H1 (cell line): ENCODE results near the gene MUC5B. TPM values are rescaled to one million over a fixed set of nuclear protein-coding genes. Genes with fewer than 3 reads are reported as not detected.
A peak's percentile ranks its signal among the peaks of the same experiment; 100 is the strongest.

ENCODE experiments used
- CTCF ChIA-PET: fragments of 300-600 bp; sonication (Branson Sonifier 250); formaldehyde crosslinking; loops from one replicate; lab custom pipeline; 2021; ENCODE audit not compliant: partially characterized antibody; lab: Charles Lee
- POLR2A ChIA-PET: fragments of 300-600 bp; sonication (Branson Sonifier 250); formaldehyde crosslinking; loops from one replicate; lab custom pipeline; 2021; ENCODE audit warnings: inconsistent platforms; ENCODE audit not compliant: partially characterized antibody; lab: Charles Lee
- DNase-seq, 2 experiments: peaks; one replicate each; pipeline versions ENCODE4 v3.0.0 to v3.0.0-alpha.2; 2010 to 2022; ENCODE audit warnings: low spot score in 2 of 2, low read depth in 1 of 2, mixed read lengths in 1 of 2
- FAIRE-seq: peaks from 2 replicates; lab custom pipeline; 2011; peaks lifted over from hg19 to GRCh38; lab: Jason Lieb, UNC
- H2AFZ ChIP-seq: 2 replicates; pipeline ENCODE4 v1.8.1; 2012; ENCODE audit warnings: low read length, inconsistent platforms
- H2AK5ac ChIP-seq: 2 replicates; pipeline ENCODE4 v1.6.1; 2013; ENCODE audit warnings: low read depth, low read length
- H2BK120ac ChIP-seq: replicated peaks from 2 replicates; pipeline ENCODE3; 2013; ENCODE audit warnings: low read depth, low read length, inconsistent platforms
- H2BK12ac ChIP-seq: 2 replicates; pipeline ENCODE4 v1.6.1; 2013; ENCODE audit warnings: low read depth, low read length
- H2BK15ac ChIP-seq: 2 replicates; pipeline ENCODE4 v1.6.1; 2013; ENCODE audit warnings: low read length
- H2BK20ac ChIP-seq: 2 replicates; pipeline ENCODE4 v1.6.1; 2013; ENCODE audit warnings: low read length
- H2BK5ac ChIP-seq: 2 replicates; pipeline ENCODE4 v1.6.1; 2013; ENCODE audit warnings: low read depth, low read length
- H3K14ac ChIP-seq: 2 replicates; pipeline ENCODE4 v1.6.1; 2013; ENCODE audit warnings: inconsistent platforms; ENCODE audit not compliant: insufficient read length
- H3K18ac ChIP-seq: 2 replicates; pipeline ENCODE4 v1.6.1; 2013; ENCODE audit warnings: low read length; ENCODE audit errors: extremely low read depth
- H3K23ac ChIP-seq: 2 replicates; pipeline ENCODE4 v1.6.1; 2013; ENCODE audit warnings: inconsistent platforms; ENCODE audit not compliant: insufficient read length
- H3K23me2 ChIP-seq: 2 replicates; pipeline ENCODE4 v1.6.1; 2013; ENCODE audit warnings: low read depth, low read length
- H3K27ac ChIP-seq: 2 replicates; pipeline ENCODE4 v1.6.1; 2011; ENCODE audit warnings: low read depth, low read length, inconsistent platforms
- H3K27me3 ChIP-seq, 4 experiments: replicated peaks in 1 of 4; 1 replicate in 1 of 4; 2 replicates in 3 of 4; pipeline versions ENCODE4 v1.6.1 to v1.8.1; 2011 to 2013; ENCODE audit warnings: low read length in 3 of 4, mild to moderate bottlenecking in 3 of 4, inconsistent platforms in 2 of 4, mixed read lengths in 2 of 4, moderate library complexity in 1 of 4; ENCODE audit not compliant: control insufficient read depth in 3 of 4, insufficient read depth in 3 of 4; ENCODE audit errors: extremely low read depth in 1 of 4
- H3K36me3 ChIP-seq, 4 experiments: 2 replicates each; pipeline versions ENCODE4 v1.6.1 to v1.8.1; 2011 to 2013; ENCODE audit warnings: mild to moderate bottlenecking in 4 of 4, low read length in 3 of 4, moderate library complexity in 2 of 4, control low read depth in 1 of 4, inconsistent platforms in 1 of 4; ENCODE audit not compliant: insufficient read depth in 4 of 4, control insufficient read depth in 2 of 4
- H3K4ac ChIP-seq: replicated peaks from 2 replicates; pipeline ENCODE3; 2013; ENCODE audit warnings: low read length, low read depth, mixed read lengths, inconsistent platforms; ENCODE audit not compliant: insufficient read length
- H3K4me1 ChIP-seq, 4 experiments: replicated peaks in 1 of 4; 1 replicate in 1 of 4; 2 replicates in 3 of 4; pipeline versions ENCODE4 v1.6.1 to v1.8.1; 2011 to 2013; ENCODE audit warnings: low read length in 3 of 4, inconsistent platforms in 2 of 4, mixed read lengths in 1 of 4; ENCODE audit not compliant: insufficient read depth in 4 of 4, control insufficient read depth in 3 of 4
- H3K4me2 ChIP-seq, 2 experiments: 2 replicates each; pipeline versions ENCODE4 v1.6.1 to v1.8.1; 2011 to 2013; ENCODE audit warnings: low read depth in 2 of 2, low read length in 2 of 2, control low read depth in 1 of 2, inconsistent platforms in 1 of 2, mild to moderate bottlenecking in 1 of 2; ENCODE audit not compliant: insufficient read depth in 1 of 2
- H3K4me3 ChIP-seq, 4 experiments: fragments of 200-600, 300-600 bp in 1 of 4; sonication (generic), shearing (Covaris generic), sonication (Bioruptor Twin) in 1 of 4; 2 replicates each; pipeline versions ENCODE4 v1.5.1 to v1.8.1; 2011 to 2016; ENCODE audit warnings: low read length in 4 of 4, low read depth in 3 of 4, control low read depth in 2 of 4, inconsistent platforms in 2 of 4, mild to moderate bottlenecking in 2 of 4, mixed read lengths in 1 of 4, moderate library complexity in 1 of 4; ENCODE audit not compliant: insufficient read depth in 2 of 4; ENCODE audit errors: extremely low read depth in 1 of 4
- H3K56ac ChIP-seq: replicated peaks from 2 replicates; pipeline ENCODE3; 2013; ENCODE audit warnings: low read depth, mild to moderate bottlenecking, mixed read lengths, low read length, inconsistent platforms; ENCODE audit not compliant: insufficient read length
- H3K79me1 ChIP-seq: 2 replicates; pipeline ENCODE4 v1.6.1; 2013; ENCODE audit warnings: low read depth, low read length, control low read depth
- H3K79me2 ChIP-seq, 2 experiments: 2 replicates each; pipeline versions ENCODE4 v1.6.1 to v1.8.1; 2012 to 2013; ENCODE audit warnings: low read length in 2 of 2, mild to moderate bottlenecking in 2 of 2, inconsistent platforms in 1 of 2; ENCODE audit not compliant: insufficient read depth in 2 of 2, control insufficient read depth in 1 of 2
- H3K9ac ChIP-seq, 4 experiments: replicated peaks in 1 of 4; 1 replicate in 1 of 4; 2 replicates in 3 of 4; pipeline versions ENCODE4 v1.6.1 to v1.8.1; 2011 to 2013; ENCODE audit warnings: low read depth in 3 of 4, low read length in 3 of 4, control low read depth in 2 of 4, mild to moderate bottlenecking in 2 of 4, moderate library complexity in 2 of 4, inconsistent platforms in 1 of 4; ENCODE audit errors: extremely low read depth in 1 of 4
- H3K9me3 ChIP-seq, 2 experiments: 2 replicates each; pipeline versions ENCODE4 v1.6.1 to v1.8.1; 2012 to 2013; ENCODE audit warnings: mild to moderate bottlenecking in 2 of 2, moderate library complexity in 2 of 2, control low read depth in 1 of 2, inconsistent platforms in 1 of 2, low read depth in 1 of 2, low read length in 1 of 2, mixed read lengths in 1 of 2; ENCODE audit not compliant: insufficient read depth in 2 of 2
- H4K20me1 ChIP-seq, 2 experiments: replicated peaks in 1 of 2; 2 replicates each; pipeline versions ENCODE3 to v1.8.1; 2011 to 2013; ENCODE audit warnings: inconsistent platforms in 2 of 2, low read length in 2 of 2, mild to moderate bottlenecking in 1 of 2; ENCODE audit not compliant: insufficient read depth in 2 of 2, control insufficient read depth in 1 of 2
- H4K5ac ChIP-seq: 2 replicates; pipeline ENCODE4 v1.6.1; 2013; ENCODE audit warnings: low read length, low read depth, mixed read lengths, inconsistent platforms; ENCODE audit not compliant: insufficient read length
- H4K8ac ChIP-seq: 2 replicates; pipeline ENCODE4 v1.8.0; 2013; ENCODE audit warnings: mild to moderate bottlenecking, moderate library complexity, low read length, inconsistent platforms; ENCODE audit not compliant: insufficient read depth; ENCODE audit errors: extremely low read depth
- H4K91ac ChIP-seq: replicated peaks from 2 replicates; pipeline ENCODE3; 2013; ENCODE audit warnings: low read length, mixed read lengths, inconsistent platforms; ENCODE audit not compliant: insufficient read length
- CREB1 ChIP-seq: IDR thresholded peaks from 2 replicates; pipeline ENCODE4 v1.6.1; 2012; ENCODE audit warnings: inconsistent platforms
- HDAC2 ChIP-seq, 2 experiments: fragments of 300-600 bp in 1 of 2; sonication (generic) in 1 of 2; IDR thresholded peaks; 2 replicates each; pipeline ENCODE4 v1.6.1; 2011 to 2012; ENCODE audit warnings: low read depth in 2 of 2, low read length in 2 of 2, mild to moderate bottlenecking in 2 of 2, moderate library complexity in 2 of 2, borderline replicate concordance in 1 of 2, inconsistent platforms in 1 of 2
- WGBS, 2 experiments: shearing (Covaris generic) in 1 of 2; methylation state at CpG; one replicate each; pipeline versions ENCODE4 v1.1.6 to v1.1.7; 2013 to 2015; ENCODE audit warnings: low lambda C conversion rate in 2 of 2, mixed read lengths in 2 of 2, inconsistent platforms in 1 of 2, low coverage in 1 of 2, missing lambda C conversion rate in 1 of 2; ENCODE audit not compliant: insufficient replicate concordance in 2 of 2, insufficient coverage in 1 of 2, insufficient read length in 1 of 2; ENCODE audit errors: extremely low coverage in 1 of 2, missing lambda C conversion rate in 1 of 2; 5-methylcytosine and 5-hydroxymethylcytosine counted together
- polyA plus RNA-seq, 7 experiments: library from polyadenylated mRNA; depleted of rRNA in 3 of 7; stranded (reverse) in 5 of 7; unstranded in 2 of 7; fragments of >200 nt in 5 of 7; fragments of 200-250 nt in 2 of 7; gene quantifications; 1 replicate in 5 of 7; 2 replicates in 1 of 7; 4 replicates in 1 of 7; pipeline versions ENCODE4 v1.2.1 to v1.2.3, GENCODE V29; 2011 to 2013; ENCODE audit warnings: missing spikeins in 2 of 7, mixed read lengths in 2 of 7
- total RNA-seq: library from RNA; stranded (reverse); fragmentation: NEBNext Ultra II Directional; extraction: Animal tissue kit (Norgen Biotek cat#: 25700); gene quantifications from 2 replicates; pipeline ENCODE4 v1.2.1, GENCODE V29; 2021

The MUC5B gene
- total and polyA plus RNA-seq, 2 of the 8 experiments (the other 6 are each of a cell fraction or from before 2014, with no cell fraction given) = 0.02 to 0.03 TPM

DNA sequence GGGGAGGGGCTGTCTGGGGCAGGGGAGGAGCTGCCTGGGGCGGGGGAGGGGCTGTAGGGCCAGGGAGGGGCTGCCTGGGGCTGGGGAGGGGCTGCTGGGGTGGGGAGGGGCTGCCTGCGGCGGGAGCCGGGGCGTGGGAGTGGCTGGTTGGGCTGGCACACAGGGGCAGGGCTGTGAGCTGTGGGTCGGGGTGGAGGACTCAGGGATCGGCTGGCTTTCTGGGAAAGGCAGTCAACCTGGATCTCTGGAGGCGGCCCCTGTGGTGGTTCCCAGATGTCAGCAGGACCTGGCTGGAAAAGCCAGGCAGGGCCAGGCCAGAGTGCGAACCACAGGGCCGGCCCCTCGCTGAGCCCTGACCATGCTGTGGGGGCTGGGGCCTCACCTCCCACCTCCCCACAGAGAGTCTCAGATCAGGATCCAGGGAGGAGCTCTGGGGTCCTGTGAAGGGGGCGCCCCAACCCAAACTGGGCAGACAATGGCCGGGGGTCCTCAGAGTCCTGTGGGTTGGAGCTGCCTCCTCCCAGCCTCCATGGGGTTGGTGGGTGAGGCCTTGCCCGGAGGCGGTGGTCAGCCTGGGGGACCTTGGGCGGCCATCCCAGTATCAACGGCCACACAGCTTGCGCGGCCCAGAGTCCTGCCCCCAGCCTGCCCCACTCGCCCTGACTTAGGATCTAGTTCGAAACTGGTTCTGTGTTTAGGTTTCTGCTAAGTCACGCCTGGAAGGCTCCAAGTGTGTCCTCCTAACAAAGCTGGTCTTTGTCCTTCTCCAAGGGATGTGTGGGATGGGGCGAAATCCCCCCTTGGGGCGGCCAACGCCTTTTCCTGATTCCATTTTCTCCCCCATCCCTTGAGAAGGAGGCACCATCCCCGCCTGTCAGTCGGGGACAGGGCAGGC is 1.9 kb downstream of the MUC5B start:
- POLR2A ChIA-PET = interaction anchor here (0.9 kb wide), 1 partner anchor 299 kb away, joined by 3 read pairs; no protein-coding TSS in a partner anchor
- H2BK20ac ChIP-seq = no peak overlapping the region

More for the DNA sequence above, 1.9 kb downstream of the MUC5B start:
- Histone ChIP-seq H3K79me1 (no peaks in the 10 kb centered on the region), H3K4me3 (no peak overlapping the region), H3K79me2 (no peaks in the 10 kb centered on the region), H4K5ac (peak overlapping the region; percentile 10), H3K27me3 (no peaks in the 10 kb centered on the region), H3K36me3 (no peaks in the 10 kb centered on the region), H3K18ac (no peak overlapping the region; the same call in 1 of the 2 replicates), H3K14ac (no peak overlapping the region), H3K4me1 (peaks cover 0 to 14% (median 5%) of the 10 kb centered on the region in 4 experiments; a peak in 6 of 7 replicates), H2BK5ac (no peak overlapping the region), H3K56ac (no peak overlapping the region), H2BK15ac (no peak overlapping the region), H3K9me3 (no peaks in the 10 kb centered on the region; a peak in 1 of 4 replicates), H3K9ac (no peak overlapping the region), H3K4me2 (no peak overlapping the region), H3K4ac (no peak overlapping the region), H3K27ac (no peak overlapping the region), H4K8ac (peak overlapping the region; percentile 81), H2BK12ac (no peak overlapping the region), H3K23me2 (no peaks in the 10 kb centered on the region), H2BK120ac (no peak overlapping the region), H4K20me1 (peaks cover 0 to 1% of the 10 kb centered on the region in 2 experiments), H2AFZ (no peak overlapping the region), H4K91ac (no peak overlapping the region), H3K23ac (no peak overlapping the region), H2AK5ac (no peak overlapping the region)
- 89% methylated on average over 17 of the region's 27 CpGs; no CpG with 5 or more reads in 1 of the 2 experiments for WGBS, 2 experiments
- CTCF ChIA-PET = interaction anchor here (0.9 kb wide), 1 partner anchor 111 kb away, joined by 3 read pairs; no protein-coding TSS in a partner anchor
- DNase-seq (peak in 1 of 2 experiments; percentile 54), FAIRE-seq (no peak)
- TF ChIP-seq CREB1 = no peak
- no peak for TF ChIP-seq HDAC2 (IDR thresholded peaks at IDR 0.05; ENCODE audit: borderline replicate concordance in 1 of 2, low read depth in 2 of 2, low read length in 2 of 2)
